ENCODE data around the gene ZSCAN5B. TPM values are rescaled to one million over a fixed set of nuclear protein-coding genes. Genes with fewer than 3 reads are reported as not detected.
A peak's percentile ranks its signal among the peaks of the same experiment; 100 is the strongest.

Gene ZSCAN5B
- total and polyA plus RNA-seq, 2 of the 13 experiments (the other 11 are each of a cell fraction or from before 2014, with no cell fraction given), result not detected

DNA sequence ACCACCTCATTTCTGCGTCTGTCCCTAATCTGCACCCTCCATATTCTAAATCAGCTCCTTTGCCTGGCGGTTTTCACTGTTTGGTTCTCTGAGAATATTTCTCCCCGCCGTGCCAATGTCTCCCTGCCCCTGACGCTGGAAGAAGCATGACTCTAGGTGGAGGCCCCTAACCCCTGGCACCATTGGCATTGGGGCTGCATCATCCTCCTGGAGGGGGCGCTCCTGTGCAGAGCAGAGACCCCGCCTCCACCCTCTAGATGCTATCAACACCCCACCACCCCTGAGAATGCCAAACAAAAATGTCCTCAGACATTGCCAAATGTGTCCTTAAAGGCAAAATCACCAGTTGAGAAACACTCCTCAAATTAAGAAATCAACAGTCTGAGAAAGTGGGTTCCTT, 6.5 kb downstream of the ZSCAN5B start:
- BruUV-seq (replicated peaks), result no TSS peak
- H3K79me2 ChIP-seq (ENCODE audit: insufficient read depth, low read length), result no peaks in the 10 kb centered on the region
- H3K4me2 ChIP-seq (ENCODE audit: low read depth, low read length), result no peak overlapping the region
- H3K27me3 ChIP-seq (ENCODE audit: control insufficient read depth in 1 of 2, insufficient read depth in 2 of 2, low read length in 2 of 2), result peaks cover 0 to 2% of the 10 kb centered on the region in 2 experiments; a peak in 2 of 5 replicates
- H3K4me1 ChIP-seq (ENCODE audit: insufficient read depth, low read length), result no peaks in the 10 kb centered on the region
- H3K4me3 ChIP-seq (replicated peaks in 1 of 3; ENCODE audit: insufficient read depth in 1 of 3, low read depth in 2 of 3, low read length in 3 of 3), result no peak overlapping the region
- TF ChIP-seq, protein P1, sequence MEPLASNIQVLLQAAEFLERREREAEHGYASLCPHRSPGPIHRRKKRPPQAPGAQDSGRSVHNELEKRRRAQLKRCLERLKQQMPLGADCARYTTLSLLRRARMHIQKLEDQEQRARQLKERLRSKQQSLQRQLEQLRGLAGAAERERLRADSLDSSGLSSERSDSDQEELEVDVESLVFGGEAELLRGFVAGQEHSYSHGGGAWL (CRISPR knock-in tag; IDR thresholded peaks at IDR 0.05), result no peak
- TF ChIP-seq, protein P2, sequence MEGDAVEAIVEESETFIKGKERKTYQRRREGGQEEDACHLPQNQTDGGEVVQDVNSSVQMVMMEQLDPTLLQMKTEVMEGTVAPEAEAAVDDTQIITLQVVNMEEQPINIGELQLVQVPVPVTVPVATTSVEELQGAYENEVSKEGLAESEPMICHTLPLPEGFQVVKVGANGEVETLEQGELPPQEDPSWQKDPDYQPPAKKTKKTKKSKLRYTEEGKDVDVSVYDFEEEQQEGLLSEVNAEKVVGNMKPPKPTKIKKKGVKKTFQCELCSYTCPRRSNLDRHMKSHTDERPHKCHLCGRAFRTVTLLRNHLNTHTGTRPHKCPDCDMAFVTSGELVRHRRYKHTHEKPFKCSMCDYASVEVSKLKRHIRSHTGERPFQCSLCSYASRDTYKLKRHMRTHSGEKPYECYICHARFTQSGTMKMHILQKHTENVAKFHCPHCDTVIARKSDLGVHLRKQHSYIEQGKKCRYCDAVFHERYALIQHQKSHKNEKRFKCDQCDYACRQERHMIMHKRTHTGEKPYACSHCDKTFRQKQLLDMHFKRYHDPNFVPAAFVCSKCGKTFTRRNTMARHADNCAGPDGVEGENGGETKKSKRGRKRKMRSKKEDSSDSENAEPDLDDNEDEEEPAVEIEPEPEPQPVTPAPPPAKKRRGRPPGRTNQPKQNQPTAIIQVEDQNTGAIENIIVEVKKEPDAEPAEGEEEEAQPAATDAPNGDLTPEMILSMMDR (CRISPR knock-in tag; IDR thresholded peaks at IDR 0.05), result peak; percentile 6; the same call in 1 of the 2 replicates
- ChIA-PET POLR2A (no interaction called here), CTCF (ENCODE audit: low intra/inter-chr PET ratio, low total read pairs) (no interaction called here)
- no peaks in the 10 kb centered on the region for H4K20me1 ChIP-seq (ENCODE audit: insufficient read depth, low read length)
- intact Hi-C loops (cut with micrococcal nuclease; ENCODE audit: unreplicated experiment) (no loop called here), in situ Hi-C loops (cut with HindIII; ENCODE audit: extremely low pct_ligation_motif_present, low pct_unique_long_range_greater_than_20kb) (no loop called here)
- H3K36me3 ChIP-seq (replicated peaks in 1 of 2; ENCODE audit: control insufficient read depth in 1 of 2, insufficient read depth in 2 of 2, low read length in 2 of 2), result no peaks in the 10 kb centered on the region
- no peak for DNase-seq (ENCODE audit: low spot score)
- H3K9me3 ChIP-seq (ENCODE audit: low read length), result no peaks in the 10 kb centered on the region
- ATAC-seq, result no peak
- no peak for FAIRE-seq
- no peak overlapping the region for H3K9ac ChIP-seq (ENCODE audit: insufficient read depth, low read depth, low read length)
- WGBS (ENCODE audit: low lambda C conversion rate), result 68% methylated on average over 6 of the region's 7 CpGs
- no peak overlapping the region for H2AFZ ChIP-seq (ENCODE audit: low read length)
- no peak overlapping the region for H3K27ac ChIP-seq (ENCODE audit: extremely low read length, insufficient read depth, low read length)

DNA sequence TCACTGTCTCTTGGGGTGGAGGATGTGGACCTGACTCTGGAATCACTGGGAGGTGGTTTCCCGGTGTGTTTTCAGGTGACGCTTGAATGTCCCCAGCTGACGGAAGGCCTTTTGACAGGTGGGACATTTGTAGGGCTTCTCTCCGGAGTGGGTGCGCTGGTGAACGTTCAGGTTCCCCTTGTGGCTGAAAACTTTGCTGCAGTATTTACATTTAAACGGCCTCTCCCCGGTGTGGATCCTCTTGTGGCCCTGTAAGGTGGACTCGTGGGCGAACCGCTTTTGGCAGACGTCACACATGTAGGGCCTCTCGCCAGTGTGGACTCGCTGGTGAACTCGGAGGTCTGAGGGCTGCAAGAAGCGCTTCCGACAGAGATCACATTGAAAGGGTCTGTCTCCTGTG, 7.8 kb downstream of the ZSCAN5B start:
- CTCF ChIA-PET (ENCODE audit: low intra/inter-chr PET ratio, low total read pairs), result no interaction called here

More for the DNA sequence above, 7.8 kb downstream of the ZSCAN5B start:
- Histone ChIP-seq H3K9me3 (ENCODE audit: low read length) (no peaks in the 10 kb centered on the region), H3K36me3 (replicated peaks in 1 of 2; ENCODE audit: control insufficient read depth in 1 of 2, insufficient read depth in 2 of 2, low read length in 2 of 2) (no peaks in the 10 kb centered on the region), H3K4me2 (ENCODE audit: low read depth, low read length) (no peak overlapping the region), H3K9ac (ENCODE audit: insufficient read depth, low read depth, low read length) (no peak overlapping the region), H3K4me3 (replicated peaks in 1 of 3; ENCODE audit: insufficient read depth in 1 of 3, low read depth in 2 of 3, low read length in 3 of 3) (no peak overlapping the region), H3K4me1 (ENCODE audit: insufficient read depth, low read length) (no peaks in the 10 kb centered on the region), H3K27me3 (ENCODE audit: control insufficient read depth in 1 of 2, insufficient read depth in 2 of 2, low read length in 2 of 2) (peaks cover 0 to 2% of the 10 kb centered on the region in 2 experiments; a peak in 2 of 5 replicates), H4K20me1 (ENCODE audit: insufficient read depth, low read length) (no peaks in the 10 kb centered on the region), H3K79me2 (ENCODE audit: insufficient read depth, low read length) (no peaks in the 10 kb centered on the region), H3K27ac (ENCODE audit: extremely low read length, insufficient read depth, low read length) (no peak overlapping the region), H2AFZ (ENCODE audit: low read length) (no peak overlapping the region)
- no TSS peak for BruUV-seq (replicated peaks)
- FAIRE-seq, result no peak
- DNase-seq (ENCODE audit: low spot score), result no peak
- in situ Hi-C loops (cut with HindIII; ENCODE audit: extremely low pct_ligation_motif_present, low pct_unique_long_range_greater_than_20kb) (no loop called here), intact Hi-C loops (cut with micrococcal nuclease; ENCODE audit: unreplicated experiment) (no loop called here)
- 25% methylated on average over 12 of the region's 17 CpGs for WGBS (ENCODE audit: low lambda C conversion rate)
- no peak for TF ChIP-seq CREM (IDR thresholded peaks at IDR 0.05)
- no peak for TF ChIP-seq CREM (CRISPR knock-in tag; IDR thresholded peaks at IDR 0.05)
- TF ChIP-seq ZKSCAN5 (CRISPR knock-in tag; IDR thresholded peaks at IDR 0.05), result no peak
- TF ChIP-seq HOXA5 (CRISPR knock-in tag; IDR thresholded peaks at IDR 0.05), result no peak
- TF ChIP-seq ZFP90 (CRISPR knock-in tag; IDR thresholded peaks at IDR 0.05; ENCODE audit: borderline replicate concordance), result no peak
- no peak for TF ChIP-seq ZFAT (CRISPR knock-in tag; conservative IDR thresholded peaks at IDR 0.05)
- TF ChIP-seq SMC3 (IDR thresholded peaks at IDR 0.05; ENCODE audit: low read length), result peak; percentile 33; the same call in 1 of the 2 replicates
- TF ChIP-seq, protein P2 (CRISPR knock-in tag; IDR thresholded peaks at IDR 0.05), result 0 out of 2 replicates have a peak, but pooled peaks have one; percentile 6
- POLR2A ChIA-PET, result no interaction called here
- ATAC-seq, result peak; percentile 76
